ENCODE results near the gene CSGALNACT2.

GRCh38 chr10:43127442-43127841 lies 10.8 kb upstream of the CSGALNACT2 start:
- TF ChIP-seq CTCF (IDR thresholded peaks at IDR 0.05) (no peak), FOXJ3 (CRISPR knock-in tag; IDR thresholded peaks at IDR 0.05) (no peak), GABPA (IDR thresholded peaks at IDR 0.05; ENCODE audit: low read depth) (no peak)

All from SK-N-SH (cell line).